ENCODE measurements around the gene PSMD1.

- TF ChIP-seq, protein P1, sequence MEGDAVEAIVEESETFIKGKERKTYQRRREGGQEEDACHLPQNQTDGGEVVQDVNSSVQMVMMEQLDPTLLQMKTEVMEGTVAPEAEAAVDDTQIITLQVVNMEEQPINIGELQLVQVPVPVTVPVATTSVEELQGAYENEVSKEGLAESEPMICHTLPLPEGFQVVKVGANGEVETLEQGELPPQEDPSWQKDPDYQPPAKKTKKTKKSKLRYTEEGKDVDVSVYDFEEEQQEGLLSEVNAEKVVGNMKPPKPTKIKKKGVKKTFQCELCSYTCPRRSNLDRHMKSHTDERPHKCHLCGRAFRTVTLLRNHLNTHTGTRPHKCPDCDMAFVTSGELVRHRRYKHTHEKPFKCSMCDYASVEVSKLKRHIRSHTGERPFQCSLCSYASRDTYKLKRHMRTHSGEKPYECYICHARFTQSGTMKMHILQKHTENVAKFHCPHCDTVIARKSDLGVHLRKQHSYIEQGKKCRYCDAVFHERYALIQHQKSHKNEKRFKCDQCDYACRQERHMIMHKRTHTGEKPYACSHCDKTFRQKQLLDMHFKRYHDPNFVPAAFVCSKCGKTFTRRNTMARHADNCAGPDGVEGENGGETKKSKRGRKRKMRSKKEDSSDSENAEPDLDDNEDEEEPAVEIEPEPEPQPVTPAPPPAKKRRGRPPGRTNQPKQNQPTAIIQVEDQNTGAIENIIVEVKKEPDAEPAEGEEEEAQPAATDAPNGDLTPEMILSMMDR (IDR thresholded peaks at IDR 0.05): no peak
- TF ChIP-seq POLR2A (IDR thresholded peaks at IDR 0.05) (no peak), EP300 (IDR thresholded peaks at IDR 0.05) (no peak)
Observed at GRCh38 chr2:231133365-231134099, 76.9 kb downstream of the PSMD1 start.
